ENCODE data around the gene GPR171.
"Not testable (repeated sequence)": the region's sequence is repeated elsewhere in the genome, so short reads cannot be mapped to it uniquely, and the experiment has no call there.

The GPR171 gene

GRCh38 chr3:151169948-151170679, 32.9 kb downstream of the GPR171 start:
- H3K4me1 Mint-ChIP-seq = peaks cover 53% of the 10 kb centered on the region
- H3K9me3 Mint-ChIP-seq, H3K27me3 Mint-ChIP-seq: not testable (repeated sequence)
- ATAC-seq (peak; percentile 48), DNase-seq (peak in 1 of 2 donors; percentile 37)
- peak overlapping the region; percentile 60 to 80 for H3K27ac Mint-ChIP-seq
- peak overlapping the region; percentile 70 to 71 for H3K4me3 Mint-ChIP-seq

DNA sequence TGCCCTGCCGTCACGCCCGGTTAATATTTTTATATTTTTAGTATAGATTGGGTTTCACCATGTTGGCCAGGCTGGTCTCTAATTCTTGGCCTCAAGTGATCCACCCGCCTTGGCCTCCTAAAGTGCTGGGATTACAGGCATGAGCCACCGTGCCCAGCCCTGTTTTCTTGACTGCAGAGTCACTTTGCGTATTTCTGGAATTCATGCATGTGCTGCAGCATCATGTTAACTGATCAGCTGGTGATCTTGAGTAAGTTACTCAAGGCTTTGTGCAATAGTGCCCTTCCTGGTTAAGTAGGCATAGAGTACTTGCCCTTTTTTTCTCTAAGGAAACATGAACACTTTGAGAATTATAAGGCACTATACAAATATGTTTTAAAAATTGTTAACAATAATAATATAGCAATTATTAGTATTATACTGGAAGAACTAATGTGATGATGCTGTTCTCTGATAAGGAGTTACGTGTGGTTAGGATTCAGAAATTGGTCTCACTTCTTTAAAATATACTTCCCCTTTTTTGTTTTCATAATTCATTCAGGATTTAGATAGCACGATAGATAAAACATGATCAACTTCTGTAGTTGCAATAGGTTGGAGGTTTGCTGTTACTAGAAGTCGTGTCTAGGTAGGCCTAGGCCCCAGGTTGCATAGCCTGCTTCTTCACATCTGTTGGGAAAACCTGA, 33.6 kb downstream of the GPR171 start:
- H3K4me1 Mint-ChIP-seq = peaks cover 53% of the 10 kb centered on the region
- no peaks in the 10 kb centered on the region for H3K27me3 Mint-ChIP-seq
- H3K27ac Mint-ChIP-seq = peak overlapping the region; percentile 60 to 80
- no peaks in the 10 kb centered on the region for H3K9me3 Mint-ChIP-seq
- no peak for ATAC-seq
- no peak for DNase-seq
- H3K4me3 Mint-ChIP-seq = peak overlapping the region; percentile 36 to 70

- Mint-ChIP-seq H3K27me3 (no peaks in the 10 kb centered on the region), H3K9me3 (no peaks in the 10 kb centered on the region), H3K4me1 (peaks cover 53% of the 10 kb centered on the region), H3K27ac (no peak overlapping the region), H3K4me3 (no peak overlapping the region)
- DNase-seq (peak; percentile 69 to 77), ATAC-seq (peak; percentile 77)
Measured at GRCh38 chr3:151168269-151169094, 34.5 kb downstream of the GPR171 start.

GRCh38 chr3:151166161-151166560, 36.9 kb downstream of the GPR171 start:
- DNase-seq (no peak), ATAC-seq (no peak)
- no peak overlapping the region for H3K4me3 Mint-ChIP-seq
- peak overlapping the region in 1 of 2 donors; percentile 75 for H3K27ac Mint-ChIP-seq
- H3K9me3 Mint-ChIP-seq = no peaks in the 10 kb centered on the region
- peaks cover 33% of the 10 kb centered on the region for H3K4me1 Mint-ChIP-seq
- peaks cover 1% of the 10 kb centered on the region for H3K27me3 Mint-ChIP-seq

- H3K27ac Mint-ChIP-seq = no peak overlapping the region
- ATAC-seq = no peak
Measured at GRCh38 chr3:151165226-151165625, 37.8 kb downstream of the GPR171 start.

GRCh38 chr3:151159806-151160205, 43.2 kb downstream of the GPR171 start:
- DNase-seq = no peak
- Mint-ChIP-seq H3K4me3 (no peak overlapping the region), H3K9me3 (no peaks in the 10 kb centered on the region)

More at GRCh38 chr3:151165226-151165625, 37.8 kb downstream of the GPR171 start:
- no peaks in the 10 kb centered on the region for H3K9me3 Mint-ChIP-seq
- peaks cover 11% of the 10 kb centered on the region for H3K27me3 Mint-ChIP-seq
- peaks cover 23% of the 10 kb centered on the region for H3K4me1 Mint-ChIP-seq
- DNase-seq = no peak
- no peak overlapping the region for H3K4me3 Mint-ChIP-seq

DNA sequence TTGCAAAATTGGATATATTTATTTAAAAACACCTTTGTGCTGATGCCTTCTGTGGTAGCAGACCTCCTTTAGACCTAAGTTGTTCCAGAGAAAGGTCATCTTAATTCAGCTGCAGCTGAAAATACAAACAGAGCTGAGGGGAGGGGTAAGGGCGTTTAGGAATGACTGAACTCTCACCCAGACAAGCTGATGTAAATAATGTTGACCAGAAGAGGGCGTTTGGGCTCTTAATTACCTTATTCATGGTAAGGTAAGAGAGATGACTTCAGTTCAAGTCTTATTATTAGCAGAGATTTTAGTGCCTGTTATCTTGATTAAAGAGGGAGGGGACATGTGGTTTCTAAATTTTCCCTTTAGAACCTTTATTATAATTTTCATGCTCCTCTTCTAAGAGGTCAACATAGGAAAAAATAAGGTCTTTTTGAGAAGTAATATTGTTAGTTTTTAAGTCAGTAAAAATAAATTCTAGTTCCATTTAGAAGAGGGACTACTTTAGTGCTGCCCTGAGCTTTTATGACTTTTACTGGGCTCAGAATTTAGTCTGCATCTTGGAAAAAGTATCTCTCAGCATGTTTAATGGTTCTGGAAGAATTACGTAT, 46.3 kb downstream of the GPR171 start:
- DNase-seq (peak in 1 of 2 donors; percentile 35), ATAC-seq (peak; percentile 87)
- H3K27ac Mint-ChIP-seq = no peak overlapping the region
- no peak overlapping the region for H3K4me3 Mint-ChIP-seq
- H3K9me3 Mint-ChIP-seq = no peaks in the 10 kb centered on the region
- no peaks in the 10 kb centered on the region for H3K4me1 Mint-ChIP-seq
- peaks cover 21% of the 10 kb centered on the region for H3K27me3 Mint-ChIP-seq

More at GRCh38 chr3:151159806-151160205, 43.2 kb downstream of the GPR171 start:
- ATAC-seq = no peak
- no peaks in the 10 kb centered on the region for H3K4me1 Mint-ChIP-seq
- H3K27me3 Mint-ChIP-seq = peaks cover 21% of the 10 kb centered on the region
- H3K27ac Mint-ChIP-seq = no peak overlapping the region

DNA sequence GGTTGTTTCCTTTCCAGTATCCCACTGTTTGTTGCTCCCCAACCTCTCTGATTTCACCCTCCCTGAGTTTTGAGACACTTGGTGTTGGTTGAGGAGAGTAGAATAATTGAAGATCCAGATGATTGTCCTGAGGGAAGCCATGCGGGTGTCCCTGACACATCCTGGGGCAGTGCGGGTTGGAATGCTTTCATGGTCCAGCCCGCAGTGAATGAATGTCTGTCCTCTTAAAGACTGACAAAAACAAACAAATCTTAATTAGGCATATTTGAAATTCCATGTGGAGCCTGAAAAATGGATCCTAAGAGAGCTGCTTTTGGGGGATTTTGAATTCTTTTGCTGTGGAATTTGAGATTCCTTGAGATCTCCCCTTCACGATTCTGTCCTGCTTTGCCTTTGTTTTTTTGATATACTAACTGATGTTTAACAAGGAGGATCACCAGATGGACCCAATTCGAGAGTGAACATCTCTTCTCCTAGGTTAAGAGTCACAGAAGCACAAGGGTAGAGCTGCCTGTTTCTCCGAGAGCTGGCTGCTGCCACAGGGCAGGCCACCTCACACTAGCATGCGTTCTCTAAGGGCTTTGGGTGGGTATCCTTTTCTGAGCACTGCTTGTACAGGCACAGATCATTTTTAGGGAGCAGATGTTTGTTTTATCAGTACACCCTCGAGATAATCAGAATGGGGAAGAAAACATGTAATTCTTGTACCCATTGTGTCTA, 47.4 kb downstream of the GPR171 start:
- H3K27me3 Mint-ChIP-seq = peaks cover 14% of the 10 kb centered on the region
- no peak for ATAC-seq
- H3K9me3 Mint-ChIP-seq = no peaks in the 10 kb centered on the region
- H3K4me1 Mint-ChIP-seq = no peaks in the 10 kb centered on the region
- H3K4me3 Mint-ChIP-seq = no peak overlapping the region
- no peak for DNase-seq
- H3K27ac Mint-ChIP-seq = no peak overlapping the region

DNA sequence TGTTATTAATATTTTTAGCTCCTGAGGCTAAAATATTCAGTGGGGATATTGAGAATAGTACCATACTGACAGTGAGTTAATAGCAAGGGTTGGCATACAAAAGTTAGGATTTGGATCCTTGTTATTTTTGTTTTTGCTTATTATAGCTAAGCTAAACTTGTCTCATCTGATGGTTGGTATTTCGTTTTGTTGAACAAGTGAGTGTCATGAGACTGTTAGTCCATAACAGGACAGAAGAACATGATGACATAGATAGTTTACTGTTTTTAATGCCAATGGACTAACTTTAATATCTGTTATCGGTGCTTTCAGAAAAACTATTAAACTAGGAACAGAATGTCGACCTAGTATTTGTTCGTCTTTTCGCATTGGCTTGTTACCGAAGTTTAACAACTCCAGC, 48.5 kb downstream of the GPR171 start:
- DNase-seq (no peak), ATAC-seq (no peak)
- peaks cover 10% of the 10 kb centered on the region for H3K27me3 Mint-ChIP-seq
- H3K27ac Mint-ChIP-seq = no peak overlapping the region
- H3K4me3 Mint-ChIP-seq = no peak overlapping the region
- H3K9me3 Mint-ChIP-seq = no peaks in the 10 kb centered on the region
- no peaks in the 10 kb centered on the region for H3K4me1 Mint-ChIP-seq

GRCh38 chr3:151152455-151153079, 50.4 kb downstream of the GPR171 start:
- Mint-ChIP-seq H3K4me1 (no peaks in the 10 kb centered on the region), H3K9me3 (no peaks in the 10 kb centered on the region), H3K27me3 (peaks cover 10% of the 10 kb centered on the region), H3K4me3 (no peak overlapping the region), H3K27ac (peak overlapping the region in 1 of 2 donors; percentile 42)
- DNase-seq (no peak), ATAC-seq (no peak)
